ENCODE measurements around the gene APOBEC3G.
"Not testable (repeated sequence)": the region's sequence is repeated elsewhere in the genome, so short reads cannot be mapped to it uniquely, and the experiment has no call there.

- not testable (repeated sequence) for TF ChIP-seq CTCF, POLR2A, EP300, POLR2AphosphoS5 (IDR thresholded peaks at IDR 0.05)
Observed at GRCh38 chr22:39031434-39032295, 45.4 kb upstream of the APOBEC3G start.
